Common myeloid progenitor, CD34-positive (primary cell): ENCODE data around the gene BLOC1S1.
A peak's percentile ranks its signal among the peaks of the same experiment; 100 is the strongest.

ENCODE experiments used
- CTCF ChIA-PET: fragments of 350-600 bp; sonication (Branson Sonifier 250); formaldehyde crosslinking; loops from one replicate; lab custom pipeline; 2021; ENCODE audit warnings: antibody characterized with exemption; lab: Charles Lee
- POLR2A ChIA-PET: fragments of 350-600 bp; sonication (Branson Sonifier 250); formaldehyde crosslinking; loops from one replicate; lab custom pipeline; 2021; ENCODE audit warnings: antibody characterized with exemption; lab: Charles Lee
- DNase-seq, 3 donors: peaks; one replicate each; pipeline versions ENCODE4 v3.0.0 to v3.0.0-alpha.2; 2013
- H3K27ac ChIP-seq, 2 experiments: 1 replicate in 1 of 2; 2 replicates in 1 of 2; pipeline ENCODE4 v1.7.0; 2013; ENCODE audit warnings: inconsistent platforms in 2 of 2, low read length in 2 of 2, mild to moderate bottlenecking in 2 of 2, low read depth in 1 of 2, moderate library complexity in 1 of 2; ENCODE audit not compliant: severe bottlenecking in 2 of 2, insufficient read depth in 1 of 2, poor library complexity in 1 of 2
- H3K27me3 ChIP-seq, 5 experiments: replicated peaks in 2 of 5; 1 replicate in 3 of 5; 2 replicates in 2 of 5; pipeline versions ENCODE4 v1.6.1 to v1.7.0; 2013; ENCODE audit warnings: low read length in 4 of 5, mild to moderate bottlenecking in 2 of 5, moderate library complexity in 2 of 5, inconsistent platforms in 1 of 5; ENCODE audit not compliant: insufficient read depth in 5 of 5, control insufficient read depth in 4 of 5
- H3K36me3 ChIP-seq, 4 experiments: 1 replicate in 2 of 4; 2 replicates in 2 of 4; pipeline versions ENCODE4 v1.6.1 to v1.7.0; 2013; ENCODE audit warnings: low read length in 3 of 4, control low read depth in 1 of 4, mild to moderate bottlenecking in 1 of 4; ENCODE audit not compliant: control insufficient read depth in 4 of 4, insufficient read depth in 4 of 4
- H3K4me1 ChIP-seq, 4 experiments: 1 replicate in 3 of 4; 2 replicates in 1 of 4; pipeline versions ENCODE4 v1.6.1 to v1.7.1; 2013; ENCODE audit warnings: low read length in 3 of 4, mild to moderate bottlenecking in 3 of 4, control low read depth in 1 of 4, inconsistent platforms in 1 of 4, moderate library complexity in 1 of 4; ENCODE audit not compliant: control insufficient read depth in 4 of 4, insufficient read depth in 4 of 4; ENCODE audit errors: control extremely low read depth in 1 of 4
- H3K4me3 ChIP-seq, 7 experiments: 1 replicate in 4 of 7; 2 replicates in 3 of 7; pipeline versions ENCODE4 v1.5.1 to v1.7.0; 2013; ENCODE audit warnings: mild to moderate bottlenecking in 7 of 7, low read length in 6 of 7, moderate library complexity in 6 of 7, inconsistent platforms in 2 of 7, low read depth in 2 of 7, control low read depth in 1 of 7; ENCODE audit not compliant: insufficient read depth in 4 of 7, control insufficient read depth in 1 of 7; ENCODE audit errors: extremely low read depth in 1 of 7
- H3K9me3 ChIP-seq, 5 experiments: 1 replicate in 4 of 5; 2 replicates in 1 of 5; pipeline versions ENCODE4 v1.6.1 to v1.7.1; 2013; ENCODE audit warnings: low read length in 4 of 5, mild to moderate bottlenecking in 2 of 5, inconsistent platforms in 1 of 5, low read depth in 1 of 5, moderate library complexity in 1 of 5; ENCODE audit not compliant: control insufficient read depth in 4 of 5, insufficient read depth in 2 of 5; ENCODE audit errors: control extremely low read depth in 1 of 5
- WGBS: methylation state at CpG from one replicate; pipeline ENCODE4 v1.1.5; 2013; ENCODE audit not compliant: insufficient coverage; 5-methylcytosine and 5-hydroxymethylcytosine counted together

Gene BLOC1S1

DNA sequence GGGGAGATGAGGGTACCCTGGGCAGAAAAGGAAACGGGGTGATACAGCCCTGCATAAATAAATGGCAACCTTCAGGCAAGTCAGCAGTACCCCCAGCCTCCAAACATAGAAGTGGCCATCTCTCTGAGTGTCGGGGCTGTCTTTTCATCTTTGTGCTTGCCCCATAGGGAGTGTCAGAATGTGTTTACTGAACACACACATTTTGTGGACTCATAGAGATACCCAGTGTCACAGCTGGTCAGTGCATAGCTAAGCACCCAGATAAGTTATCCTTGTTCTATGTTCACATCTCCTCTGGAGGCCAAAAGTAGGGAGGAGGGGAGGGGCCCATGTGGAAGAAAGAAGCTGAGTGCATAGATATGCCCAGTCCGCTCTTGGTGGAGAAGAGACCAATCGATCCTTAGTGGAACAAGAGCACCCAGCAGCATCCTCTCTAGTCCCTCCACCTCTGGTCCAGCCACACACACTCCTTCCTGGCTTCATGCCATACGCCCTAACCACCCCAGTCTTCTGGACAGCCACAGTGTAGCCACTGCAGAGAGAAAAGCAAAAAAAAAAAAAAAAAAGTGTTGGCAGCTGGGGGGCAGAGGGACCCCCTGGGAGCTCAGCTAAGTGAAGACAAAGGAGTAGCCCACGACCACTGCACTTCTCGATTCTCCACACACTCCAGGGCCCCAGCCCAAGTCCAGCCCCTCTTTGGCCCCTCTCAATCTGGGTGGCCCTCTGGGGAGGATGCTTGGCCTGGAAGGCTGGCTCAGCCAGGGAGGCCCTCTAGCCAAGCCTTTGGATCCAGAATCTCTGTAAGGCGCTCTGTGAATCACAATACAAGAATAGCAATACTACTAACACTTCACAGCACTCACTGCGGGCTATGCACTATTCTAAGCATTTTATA is 10.8 kb upstream of the BLOC1S1 start:
- CTCF ChIA-PET: interaction anchor here (1.1 to 2.7 kb wide), 3 partner anchors 9 to 49 kb away, joined by 5 to 19 read pairs (median 7); a partner anchor contains a TSS

DNA sequence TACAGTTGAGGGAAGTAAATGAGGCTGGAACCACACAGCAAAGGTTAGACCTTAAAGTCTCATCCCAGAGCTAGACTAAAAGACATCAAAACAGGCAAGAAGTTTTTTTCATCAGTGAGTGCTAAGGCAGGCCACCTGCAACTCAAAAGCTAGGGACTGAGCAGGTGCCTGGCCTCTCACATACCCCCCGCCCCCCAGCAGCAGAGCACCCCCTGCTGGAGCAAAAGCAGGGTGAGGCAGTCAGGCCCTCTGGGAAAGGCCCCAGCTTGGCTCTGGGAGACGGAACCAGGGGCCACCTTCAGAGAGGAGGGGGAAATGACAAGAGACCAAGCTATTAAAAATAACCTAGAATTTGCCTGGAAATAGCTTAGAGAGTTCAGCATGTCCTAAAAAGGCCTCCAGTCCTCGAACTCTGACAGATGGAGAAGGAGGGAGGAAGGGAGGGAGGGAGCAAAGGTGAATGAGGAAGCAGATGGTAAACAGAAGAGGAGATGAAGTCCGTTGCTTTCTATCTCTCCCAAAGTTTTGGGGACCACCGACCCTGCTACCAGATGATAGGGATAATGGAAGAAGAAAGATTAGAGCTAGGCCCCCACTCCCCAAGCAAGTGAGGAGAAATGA is 10.0 kb upstream of the BLOC1S1 start:
- 30% methylated on average over 4 of the region's 5 CpGs for WGBS
- Histone ChIP-seq H3K4me1 (peaks cover 11 to 22% (median 16%) of the 10 kb centered on the region in 4 experiments), H3K36me3 (no peaks in the 10 kb centered on the region), H3K27ac (no peak overlapping the region), H3K4me3 (no peak overlapping the region), H3K27me3 (peaks cover 0 to 32% (median 14%) of the 10 kb centered on the region in 5 experiments), H3K9me3 (no peaks in the 10 kb centered on the region)
- DNase-seq: peak in 2 of 3 donors; percentile 38 to 45
- POLR2A ChIA-PET: no interaction called here
- CTCF ChIA-PET: interaction anchor here (0.7 to 2.7 kb wide), 10 partner anchors 10 to 49 kb away, joined by 3 to 19 read pairs (median 4); partner anchors contain the start of genes BLOC1S1 and RDH5

More for the DNA sequence above, 10.8 kb upstream of the BLOC1S1 start:
- Histone ChIP-seq H3K9me3 (no peaks in the 10 kb centered on the region), H3K27ac (no peak overlapping the region), H3K4me1 (peaks cover 11 to 24% (median 19%) of the 10 kb centered on the region in 4 experiments), H3K36me3 (no peaks in the 10 kb centered on the region), H3K27me3 (peaks cover 0 to 32% (median 12%) of the 10 kb centered on the region in 5 experiments), H3K4me3 (no peak overlapping the region)
- WGBS: 96% methylated on average over 5 of the region's 9 CpGs
- POLR2A ChIA-PET: no interaction called here
- no peak for DNase-seq

DNA sequence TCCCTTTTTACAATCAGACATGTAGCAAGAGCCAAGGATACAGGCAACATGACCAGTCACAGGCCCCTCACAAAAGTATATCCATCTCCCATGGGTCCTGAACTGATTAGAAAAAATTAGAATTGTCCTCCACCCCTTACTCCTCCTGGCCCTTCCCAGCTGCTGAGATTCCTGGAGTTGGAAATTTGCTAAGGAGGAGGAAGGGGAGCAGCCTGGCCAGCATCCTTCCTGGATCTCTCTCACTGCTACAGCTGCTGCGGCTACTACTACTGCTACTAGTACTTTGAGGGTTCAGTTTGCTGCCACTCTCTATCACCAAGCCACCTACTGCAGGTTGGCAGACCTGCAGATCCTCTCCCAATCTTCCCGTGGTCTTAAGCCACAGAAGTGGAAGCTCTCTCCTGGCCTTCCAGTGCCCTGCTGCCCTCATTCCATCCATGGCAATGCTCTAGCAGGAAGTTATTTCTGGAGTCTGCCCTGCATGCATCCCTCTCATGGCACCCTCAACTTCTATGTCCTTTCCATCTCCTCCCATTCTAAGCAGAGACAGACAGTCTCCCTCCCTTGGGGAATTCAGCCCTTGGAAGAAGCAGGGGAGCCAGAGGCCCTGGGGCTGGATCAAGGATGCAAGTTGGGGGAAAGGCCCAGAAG is 9.2 kb upstream of the BLOC1S1 start:
- Histone ChIP-seq H3K36me3 (no peaks in the 10 kb centered on the region), H3K4me1 (peaks cover 11 to 21% (median 16%) of the 10 kb centered on the region in 4 experiments), H3K9me3 (no peaks in the 10 kb centered on the region), H3K4me3 (peak overlapping the region in 2 of 7 experiments; percentile 60 to 67), H3K27ac (no peak overlapping the region), H3K27me3 (peaks cover 0 to 32% (median 14%) of the 10 kb centered on the region in 5 experiments)
- ChIA-PET CTCF (interaction anchor here (0.7 to 2.7 kb wide), 9 partner anchors 10 to 50 kb away, joined by 3 to 19 read pairs (median 4); partner anchors contain the start of genes BLOC1S1 and RDH5), POLR2A (no interaction called here)
- WGBS: 92% methylated on average over 2 of the region's 2 CpGs
- no peak for DNase-seq

DNA sequence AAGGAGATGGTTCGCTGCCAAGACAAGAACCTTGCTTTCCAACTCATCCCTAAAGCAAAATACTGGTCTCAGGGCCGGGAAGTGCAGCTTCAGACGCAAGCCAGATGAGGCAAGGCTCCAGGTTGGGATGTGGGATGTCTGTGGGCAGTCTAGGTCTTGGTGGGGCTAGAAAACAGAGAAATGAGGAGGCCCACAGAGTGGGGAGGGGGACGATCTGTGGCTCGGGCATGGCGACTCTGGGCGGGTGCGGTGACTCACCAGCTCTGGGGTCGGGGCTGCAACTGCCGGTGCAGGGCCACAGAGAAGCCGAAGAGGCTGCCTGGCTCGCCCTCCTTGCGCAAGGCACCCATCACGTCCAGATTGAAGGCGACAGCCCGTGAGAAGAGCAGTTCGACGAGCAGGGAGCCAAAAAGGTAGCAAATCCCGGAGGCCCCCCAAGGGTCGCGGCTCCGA is 8.6 kb upstream of the BLOC1S1 start:
- POLR2A ChIA-PET: no interaction called here
- peaks cover 11 to 21% (median 16%) of the 10 kb centered on the region in 4 experiments for H3K4me1 ChIP-seq
- peaks cover 0 to 32% (median 14%) of the 10 kb centered on the region in 5 experiments for H3K27me3 ChIP-seq
- H3K9me3 ChIP-seq: no peaks in the 10 kb centered on the region
- CTCF ChIA-PET: interaction anchor here (2.3 kb wide), 1 partner anchor 9 kb away, joined by 7 read pairs; the partner anchor contains the start of gene BLOC1S1
- peak in 2 of 3 donors; percentile 55 to 72 for DNase-seq
- H3K27ac ChIP-seq: no peak overlapping the region
- 14% methylated on average over 18 of the region's 22 CpGs for WGBS
- peak overlapping the region; percentile 12 to 76 (median 43) for H3K4me3 ChIP-seq
- H3K36me3 ChIP-seq: no peaks in the 10 kb centered on the region

DNA sequence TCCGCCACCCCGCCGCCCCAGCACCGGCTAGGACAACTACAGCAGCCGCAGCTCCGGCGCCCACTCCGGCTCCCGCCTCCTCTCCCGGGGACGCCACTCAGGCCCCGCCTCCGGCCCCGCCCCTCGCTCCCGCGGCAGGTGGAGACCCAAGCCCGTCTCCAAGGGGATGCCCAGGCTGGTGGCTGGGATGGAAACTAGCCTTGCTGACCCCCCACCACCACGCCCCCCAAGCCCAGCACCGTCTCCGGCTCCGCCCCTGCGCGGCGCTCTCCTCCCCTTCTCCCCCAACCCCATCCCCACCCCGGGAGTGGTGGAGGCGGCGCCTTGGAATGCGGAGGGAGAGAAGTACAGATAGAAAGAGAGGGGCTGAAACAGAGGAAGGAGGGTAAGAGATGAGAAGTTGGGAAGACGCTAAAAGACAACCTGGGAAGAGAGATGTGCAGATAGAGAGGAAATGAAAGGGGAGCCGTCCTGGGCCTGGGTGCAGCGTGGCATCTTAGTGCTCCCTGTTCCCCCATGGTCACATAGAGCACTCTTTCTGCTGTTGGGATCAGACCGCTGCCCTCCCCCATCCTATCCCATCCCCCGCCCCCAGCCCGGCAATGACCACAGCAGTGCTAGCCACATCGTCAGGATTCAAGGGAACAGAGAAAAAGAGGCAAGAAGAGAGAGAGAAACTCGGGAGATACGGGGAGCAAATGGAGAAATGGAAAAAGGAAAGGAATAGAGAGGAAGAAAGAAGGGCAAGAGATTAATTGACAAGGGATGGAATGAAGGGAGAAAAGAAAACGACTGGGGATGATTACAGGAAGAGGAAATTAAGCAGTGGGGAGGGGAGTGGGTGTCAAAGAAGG is 7.8 kb upstream of the BLOC1S1 start, which contains the start of gene ITGA7:
Gene ITGA7 (minus strand): TSS at position 64 of the 854 bp plus-strand sequence. CDS start 222 bp downstream, outside the sequence.
- H3K9me3 ChIP-seq: no peaks in the 10 kb centered on the region
- POLR2A ChIA-PET: no interaction called here
- H3K4me3 ChIP-seq: peak within 1 kb of the TSS; percentile 12 to 76 (median 47)
- peaks cover 11 to 21% (median 16%) of the 10 kb centered on the region in 4 experiments for H3K4me1 ChIP-seq
- H3K27me3 ChIP-seq: peaks cover 0 to 32% (median 14%) of the 10 kb centered on the region in 5 experiments
- WGBS: under 1% methylated on average over 17 of the region's 39 CpGs
- H3K36me3 ChIP-seq: no peaks in the 10 kb centered on the region
- CTCF ChIA-PET: interaction anchor here (2.3 kb wide), 1 partner anchor 8 kb away, joined by 7 read pairs; the partner anchor contains the start of gene BLOC1S1
- peak in 2 of 3 donors; percentile 28 to 37 for DNase-seq
- no peak within 1 kb of the TSS for H3K27ac ChIP-seq
